Calu3 (cell line): Measurements from ENCODE around the gene AHCY. TPM values are rescaled to one million over a fixed set of nuclear protein-coding genes. Genes with fewer than 3 reads are reported as not detected.

Source experiments
- BruUV-seq: library from RNA; stranded (reverse); fragments of 400-500 nt; replicated peaks from 2 replicates; lab custom pipeline; 2021; lab: Mats Ljungman, UMichigan
- CTCF ChIA-PET: fragments of 300-600 bp; sonication (Branson Sonifier 250); formaldehyde crosslinking; loops from one replicate; lab custom pipeline; 2022; ENCODE audit warnings: antibody characterized with exemption; lab: Charles Lee
- DNase-seq: peaks from one replicate; pipeline ENCODE4 v3.0.0; 2022
- H3K27ac Mint-ChIP-seq: one replicate; pipeline ENCODE4 v1.8.0; 2022; ENCODE audit warnings: mixed read lengths; ENCODE audit not compliant: unreplicated experiment
- H3K27me3 Mint-ChIP-seq: one replicate; pipeline ENCODE4 v1.8.0; 2022; ENCODE audit warnings: mixed read lengths; ENCODE audit not compliant: unreplicated experiment
- H3K36me3 Mint-ChIP-seq: one replicate; pipeline ENCODE4 v1.8.0; 2022; ENCODE audit warnings: mild to moderate bottlenecking, moderate library complexity, mixed read lengths; ENCODE audit not compliant: insufficient read depth, unreplicated experiment
- H3K4me1 Mint-ChIP-seq: one replicate; pipeline ENCODE4 v1.8.0; 2022; ENCODE audit warnings: mild to moderate bottlenecking, low read depth, mixed read lengths; ENCODE audit not compliant: unreplicated experiment
- H3K4me3 Mint-ChIP-seq: one replicate; pipeline ENCODE4 v1.8.0; 2022; ENCODE audit warnings: mild to moderate bottlenecking, low read depth, moderate library complexity, mixed read lengths; ENCODE audit not compliant: unreplicated experiment
- H3K9me3 Mint-ChIP-seq: one replicate; pipeline ENCODE4 v1.8.0; 2022; ENCODE audit warnings: low read depth, mixed read lengths; ENCODE audit not compliant: unreplicated experiment
- intact Hi-C: fragments of 100-400 bp; cut with micrococcal nuclease; formaldehyde crosslinking; loops from one replicate; pipeline ENCODE4 v1.10.0; 2022; ENCODE audit not compliant: unreplicated experiment
- total RNA-seq: library from RNA; stranded (reverse); gene quantifications from 2 replicates; pipeline ENCODE4 v1.2.3, GENCODE V29; 2022
- TF ChIP-seq, protein P1 (sequence below): fragments of 200-600 bp; IDR thresholded peaks from one replicate; pipeline ENCODE4 v1.8.0; 2022; ENCODE audit warnings: antibody characterized with exemption; ENCODE audit not compliant: unreplicated experiment

AHCY gene
- total RNA-seq, 1 experiment from 2014 or later, result 179 TPM

DNA sequence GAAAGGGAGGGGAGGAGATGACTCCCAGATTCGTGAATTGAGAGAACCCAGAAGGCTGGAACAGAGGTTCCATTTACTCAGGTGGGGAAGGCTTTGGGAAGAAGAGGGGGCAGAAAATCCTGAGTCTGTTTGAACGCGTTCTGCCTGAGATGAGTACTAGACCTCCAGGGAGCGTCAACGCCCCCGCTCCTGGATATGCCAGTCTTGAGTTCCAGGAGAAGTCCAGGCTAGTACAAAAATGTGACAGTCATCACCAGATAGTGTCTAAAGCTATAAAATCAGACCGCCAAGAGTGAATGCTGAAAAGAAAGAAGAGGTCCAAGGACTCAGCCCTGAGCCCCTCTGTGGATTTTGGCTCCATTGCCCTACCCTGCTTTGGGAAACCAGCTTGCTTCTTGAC, 8.6 kb downstream of the AHCY start:
- TF ChIP-seq, protein P1, sequence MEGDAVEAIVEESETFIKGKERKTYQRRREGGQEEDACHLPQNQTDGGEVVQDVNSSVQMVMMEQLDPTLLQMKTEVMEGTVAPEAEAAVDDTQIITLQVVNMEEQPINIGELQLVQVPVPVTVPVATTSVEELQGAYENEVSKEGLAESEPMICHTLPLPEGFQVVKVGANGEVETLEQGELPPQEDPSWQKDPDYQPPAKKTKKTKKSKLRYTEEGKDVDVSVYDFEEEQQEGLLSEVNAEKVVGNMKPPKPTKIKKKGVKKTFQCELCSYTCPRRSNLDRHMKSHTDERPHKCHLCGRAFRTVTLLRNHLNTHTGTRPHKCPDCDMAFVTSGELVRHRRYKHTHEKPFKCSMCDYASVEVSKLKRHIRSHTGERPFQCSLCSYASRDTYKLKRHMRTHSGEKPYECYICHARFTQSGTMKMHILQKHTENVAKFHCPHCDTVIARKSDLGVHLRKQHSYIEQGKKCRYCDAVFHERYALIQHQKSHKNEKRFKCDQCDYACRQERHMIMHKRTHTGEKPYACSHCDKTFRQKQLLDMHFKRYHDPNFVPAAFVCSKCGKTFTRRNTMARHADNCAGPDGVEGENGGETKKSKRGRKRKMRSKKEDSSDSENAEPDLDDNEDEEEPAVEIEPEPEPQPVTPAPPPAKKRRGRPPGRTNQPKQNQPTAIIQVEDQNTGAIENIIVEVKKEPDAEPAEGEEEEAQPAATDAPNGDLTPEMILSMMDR, result no peak
- intact Hi-C loops, result no loop called here
- Mint-ChIP-seq H3K36me3 (peaks cover 37% of the 10 kb centered on the region), H3K9me3 (no peaks in the 10 kb centered on the region), H3K27me3 (no peaks in the 10 kb centered on the region), H3K4me1 (no peaks in the 10 kb centered on the region), H3K27ac (no peak overlapping the region), H3K4me3 (no peak overlapping the region)
- BruUV-seq, result no TSS peak
- CTCF ChIA-PET, result no interaction called here
- DNase-seq, result no peak

DNA sequence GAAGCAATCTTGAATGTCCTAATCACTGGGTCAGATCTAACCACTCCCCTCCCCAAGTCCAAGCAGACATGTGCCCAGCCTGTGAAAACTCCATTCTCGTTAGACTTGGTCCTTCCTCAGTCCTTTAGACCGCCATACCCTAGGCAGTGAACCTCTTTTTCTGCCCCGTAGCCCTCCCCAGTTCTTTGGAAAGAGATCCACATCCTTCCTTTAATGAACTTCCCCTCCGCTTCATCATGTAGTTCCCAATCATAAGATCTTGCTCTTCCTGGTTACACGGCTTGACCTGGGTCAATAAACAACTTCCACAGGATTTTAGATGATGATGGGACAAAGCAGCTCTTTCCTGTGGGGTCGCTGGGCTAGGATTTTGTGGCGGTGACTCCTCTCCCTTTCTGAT, 9.6 kb downstream of the AHCY start:
- DNase-seq, result no peak
- H3K27me3 Mint-ChIP-seq, result no peaks in the 10 kb centered on the region
- H3K9me3 Mint-ChIP-seq, result no peaks in the 10 kb centered on the region
- intact Hi-C loops, result no loop called here
- no peak overlapping the region for H3K27ac Mint-ChIP-seq
- BruUV-seq, result no TSS peak
- no peaks in the 10 kb centered on the region for H3K4me1 Mint-ChIP-seq
- H3K4me3 Mint-ChIP-seq, result no peak overlapping the region
- TF ChIP-seq, protein P1, result no peak
- CTCF ChIA-PET, result no interaction called here
- peaks cover 37% of the 10 kb centered on the region for H3K36me3 Mint-ChIP-seq

DNA sequence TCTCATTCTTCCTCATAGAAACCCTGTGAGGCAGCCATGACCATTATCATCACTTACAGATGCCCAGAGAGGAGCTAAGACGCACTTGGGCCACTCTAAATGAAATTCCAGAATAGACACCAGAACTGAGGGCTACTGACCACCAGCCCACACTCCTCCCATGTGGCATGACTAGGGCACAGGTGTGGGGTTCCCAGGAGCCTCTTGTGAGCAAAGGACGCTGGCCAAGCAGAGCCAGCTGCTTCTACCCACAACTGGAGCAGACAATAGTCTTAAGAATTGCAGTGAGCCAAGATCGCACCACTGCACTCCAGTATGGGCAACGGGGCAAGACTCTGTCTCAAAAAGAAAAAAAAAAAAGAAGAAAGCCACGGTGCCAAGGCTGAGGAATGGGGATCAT, 10.0 kb downstream of the AHCY start:
- H3K4me1 Mint-ChIP-seq, result no peaks in the 10 kb centered on the region
- intact Hi-C loops, result no loop called here
- no peaks in the 10 kb centered on the region for H3K9me3 Mint-ChIP-seq
- DNase-seq, result no peak
- BruUV-seq, result no TSS peak
- CTCF ChIA-PET, result interaction anchor here (0.7 kb wide), 1 partner anchor 270 kb away, joined by 3 read pairs; no protein-coding TSS in a partner anchor
- peaks cover 37% of the 10 kb centered on the region for H3K36me3 Mint-ChIP-seq
- TF ChIP-seq, protein P1, result no peak
- no peaks in the 10 kb centered on the region for H3K27me3 Mint-ChIP-seq
- H3K27ac Mint-ChIP-seq, result no peak overlapping the region
- H3K4me3 Mint-ChIP-seq, result no peak overlapping the region

DNA sequence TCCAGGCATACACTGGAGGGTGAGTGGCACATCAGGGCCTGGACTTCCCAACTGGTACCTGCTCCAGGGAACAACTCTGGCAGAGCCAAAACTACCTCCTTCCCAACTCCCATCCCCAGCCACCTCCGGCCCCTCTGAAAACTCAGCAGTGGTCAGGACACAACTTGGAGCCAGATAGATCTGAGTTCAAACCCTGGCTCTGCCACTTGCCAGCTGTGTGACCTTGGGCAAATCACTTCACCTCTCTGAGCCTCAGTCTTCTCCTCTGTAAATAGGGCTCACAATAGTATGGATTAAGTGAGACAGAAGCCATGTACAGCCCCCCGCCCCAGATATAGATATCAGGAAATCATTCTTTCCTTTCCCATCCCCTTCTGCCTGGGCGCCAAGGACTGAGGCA, 10.7 kb downstream of the AHCY start:
- intact Hi-C loops, result no loop called here
- DNase-seq, result no peak
- CTCF ChIA-PET, result interaction anchor here (0.7 kb wide), 1 partner anchor 270 kb away, joined by 3 read pairs; no protein-coding TSS in a partner anchor
- Mint-ChIP-seq H3K27me3 (no peaks in the 10 kb centered on the region), H3K4me3 (no peak overlapping the region), H3K27ac (no peak overlapping the region), H3K36me3 (peaks cover 39% of the 10 kb centered on the region), H3K9me3 (no peaks in the 10 kb centered on the region), H3K4me1 (no peaks in the 10 kb centered on the region)
- TF ChIP-seq, protein P1, result no peak
- BruUV-seq, result no TSS peak
